Esophagus muscularis mucosa (tissue), 4 donors: ENCODE measurements around the gene GRID2. TPM values are rescaled to one million over a fixed set of nuclear protein-coding genes. Genes with fewer than 3 reads are reported as not detected.

ENCODE experiments used
- DNase-seq: peaks from one replicate; pipeline ENCODE4 v3.0.0-alpha.2; 2017; ENCODE audit errors: extremely low spot score
- H3K27ac ChIP-seq, 4 donors: fragments of 200-600 bp; sonication (generic); replicated peaks in 1 of 4; 1 replicate in 3 of 4; 2 replicates in 1 of 4; pipeline ENCODE4 v1.5.1; 2016 to 2019; ENCODE audit warnings: mild to moderate bottlenecking in 1 of 4
- H3K27me3 ChIP-seq, 4 donors: fragments of 200-600 bp; sonication (generic); one replicate each; pipeline versions ENCODE4 v1.5.1 to v1.6.0; 2016 to 2019
- H3K36me3 ChIP-seq, 4 donors: fragments of 200-600 bp; sonication (generic); one replicate each; pipeline ENCODE4 v1.5.1; 2016 to 2019
- H3K4me1 ChIP-seq, 4 donors: fragments of 200-600 bp; sonication (generic); one replicate each; pipeline ENCODE4 v1.5.1; 2016 to 2019
- H3K4me3 ChIP-seq, 4 donors: fragments of 200-600 bp; sonication (generic); 1 replicate in 2 of 4; 2 replicates in 2 of 4; pipeline ENCODE4 v1.5.1; 2016 to 2019; ENCODE audit warnings: mild to moderate bottlenecking in 4 of 4, moderate library complexity in 1 of 4
- H3K9me3 ChIP-seq, 4 donors: fragments of 200-600 bp; sonication (generic); 1 replicate in 3 of 4; 2 replicates in 1 of 4; pipeline ENCODE4 v1.5.1; 2016 to 2019
- CTCF ChIP-seq, 3 experiments: fragments of 200-600 bp in 2 of 3; fragments of 450-650 bp in 1 of 3; sonication (generic) in 2 of 3; IDR thresholded peaks; one replicate each; pipeline ENCODE4 v1.5.1; 2017 to 2019; ENCODE audit warnings: antibody characterized with exemption in 3 of 3, mild to moderate bottlenecking in 2 of 3, moderate library complexity in 1 of 3
- EP300 ChIP-seq: sonication (generic); formaldehyde crosslinking; IDR thresholded peaks from one replicate; pipeline ENCODE4 v1.6.1; 2017; ENCODE audit warnings: antibody characterized with exemption
- POLR2A ChIP-seq: fragments of 450-650 bp; IDR thresholded peaks from one replicate; pipeline ENCODE4 v1.6.1; 2017; ENCODE audit warnings: antibody characterized with exemption, moderate library complexity, mild to moderate bottlenecking, low read depth
- POLR2AphosphoS5 ChIP-seq, 2 donors: sonication (generic); formaldehyde crosslinking; IDR thresholded peaks; one replicate each; pipeline ENCODE4 v1.6.1; 2017; ENCODE audit warnings: antibody characterized with exemption in 2 of 2
- WGBS: methylation state at CpG from one replicate; pipeline ENCODE4 v1.1.5; 2018; 5-methylcytosine and 5-hydroxymethylcytosine counted together
- intact Hi-C: fragments of 100-400 bp; cut with DNase I; formaldehyde crosslinking; loops from one replicate; pipeline ENCODE4 v1.15.1; 2023
- total RNA-seq, 4 donors: library from RNA; depleted of rRNA; stranded (reverse); fragments of >200 nt; gene quantifications; one replicate each; pipeline versions ENCODE4 v1.1.0 to v1.2.1, GENCODE V29; 2016

The GRID2 gene
- total RNA-seq, 4 donors from 2014 or later = 0.06 to 0.17 TPM; not detected in 2

- intact Hi-C loops = no loop called here
- H3K9me3 ChIP-seq = no peaks in the 10 kb centered on the region
- WGBS = 90% methylated on average over 3 of the region's 3 CpGs
- no peak overlapping the region for H3K4me3 ChIP-seq
- H3K4me1 ChIP-seq = no peaks in the 10 kb centered on the region
- H3K27me3 ChIP-seq = no peaks in the 10 kb centered on the region
- no peak for DNase-seq
- TF ChIP-seq CTCF (IDR thresholded peaks at IDR 0.05) (no peak), EP300 (no peak), POLR2A (no peak), POLR2AphosphoS5 (IDR thresholded peaks at IDR 0.05) (no peak)
- no peak overlapping the region for H3K27ac ChIP-seq
- no peaks in the 10 kb centered on the region for H3K36me3 ChIP-seq
Observed at GRCh38 chr4:93337196-93337595, 1033.4 kb downstream of the GRID2 start.

- H3K4me1 ChIP-seq = no peaks in the 10 kb centered on the region
- WGBS = 79% methylated on average over 2 of the region's 2 CpGs
- TF ChIP-seq EP300 (no peak), CTCF (IDR thresholded peaks at IDR 0.05) (no peak), POLR2AphosphoS5 (IDR thresholded peaks at IDR 0.05) (no peak), POLR2A (no peak)
- intact Hi-C loops = no loop called here
- no peaks in the 10 kb centered on the region for H3K27me3 ChIP-seq
- no peak for DNase-seq
- no peak overlapping the region for H3K27ac ChIP-seq
- H3K4me3 ChIP-seq = no peak overlapping the region
- H3K9me3 ChIP-seq = no peaks in the 10 kb centered on the region
- no peaks in the 10 kb centered on the region for H3K36me3 ChIP-seq
Observed at GRCh38 chr4:93342738-93343137, 1039.0 kb downstream of the GRID2 start.

GRCh38 chr4:93346840-93347239 lies 1043.1 kb downstream of the GRID2 start:
- Histone ChIP-seq H3K4me3 (no peak overlapping the region), H3K27me3 (no peaks in the 10 kb centered on the region), H3K9me3 (no peaks in the 10 kb centered on the region), H3K27ac (no peak overlapping the region), H3K36me3 (no peaks in the 10 kb centered on the region), H3K4me1 (no peaks in the 10 kb centered on the region)
- TF ChIP-seq POLR2A (no peak), CTCF (IDR thresholded peaks at IDR 0.05) (no peak), EP300 (no peak), POLR2AphosphoS5 (IDR thresholded peaks at IDR 0.05) (no peak)
- intact Hi-C loops = no loop called here
- DNase-seq = no peak
- 92% methylated on average over 4 of the region's 4 CpGs for WGBS

GRCh38 chr4:93348896-93349295 lies 1045.1 kb downstream of the GRID2 start:
- 93% methylated on average over 3 of the region's 3 CpGs for WGBS
- TF ChIP-seq POLR2A (no peak), CTCF (IDR thresholded peaks at IDR 0.05) (no peak), POLR2AphosphoS5 (IDR thresholded peaks at IDR 0.05) (no peak), EP300 (no peak)
- intact Hi-C loops = no loop called here

GRCh38 chr4:93351846-93352245 lies 1048.1 kb downstream of the GRID2 start:
- no peaks in the 10 kb centered on the region for H3K27me3 ChIP-seq
- intact Hi-C loops = no loop called here
- no peak overlapping the region for H3K4me3 ChIP-seq
- H3K36me3 ChIP-seq = no peaks in the 10 kb centered on the region
- H3K4me1 ChIP-seq = no peaks in the 10 kb centered on the region
- 81% methylated on average over 1 of the region's 1 CpG for WGBS
- no peak overlapping the region for H3K27ac ChIP-seq
- H3K9me3 ChIP-seq = no peaks in the 10 kb centered on the region
- no peak for TF ChIP-seq EP300
- no peak for TF ChIP-seq POLR2AphosphoS5 (IDR thresholded peaks at IDR 0.05)
- no peak for TF ChIP-seq POLR2A
- TF ChIP-seq CTCF (IDR thresholded peaks at IDR 0.05) = no peak
- no peak for DNase-seq

More at GRCh38 chr4:93348896-93349295, 1045.1 kb downstream of the GRID2 start:
- H3K27me3 ChIP-seq = no peaks in the 10 kb centered on the region
- no peaks in the 10 kb centered on the region for H3K36me3 ChIP-seq
- no peak overlapping the region for H3K4me3 ChIP-seq
- H3K27ac ChIP-seq = no peak overlapping the region
- DNase-seq = no peak
- no peaks in the 10 kb centered on the region for H3K4me1 ChIP-seq
- no peaks in the 10 kb centered on the region for H3K9me3 ChIP-seq
